Measurements from ENCODE around the gene MAML2. TPM values are rescaled to one million over a fixed set of nuclear protein-coding genes. Genes with fewer than 3 reads are reported as not detected.

MAML2 gene
- total RNA-seq = 8.6 and 12.1 TPM in 2 replicates

GRCh38 chr11:96342961-96343711, at the start of gene MAML2:
TSS of gene MAML2 (minus strand) at chr11:96343195. CDS start at chr11:96341895, 1,300 bp downstream.

GRCh38 chr11:96389720-96390487, 46.9 kb upstream of the MAML2 start, which contains the start of the genes CCDC82 and JRKL:
TSS of gene CCDC82 (minus strand) at chr11:96389912. CDS start at chr11:96384747, 5,165 bp downstream.
TSS of gene JRKL (plus strand) at chr11:96390013. CDS start at chr11:96390650, 637 bp downstream.

Other genes with a start within 250 kb of the MAML2 start
- gene CCDC82, start 46.7 kb upstream of the MAML2 start, total RNA-seq = 20.6 and 24.9 TPM in 2 replicates
- 16.9 and 19.6 TPM in 2 replicates for gene JRKL, start 46.8 kb upstream of the MAML2 start, total RNA-seq

All from regular cardiac myocyte (primary cell).